SH-SY5Y (cell line): ENCODE data around the gene SPRED3.

Experiments used
- GATA2 ChIP-seq: IDR thresholded peaks from 2 replicates; pipeline ENCODE4 v1.6.1; 2011; ENCODE audit warnings: mild to moderate bottlenecking, low read depth, low read length
- GATA3 ChIP-seq: IDR thresholded peaks from 2 replicates; pipeline ENCODE4 v1.6.1; 2011; ENCODE audit warnings: low read depth, mild to moderate bottlenecking, low read length, moderate library complexity

GRCh38 chr19:38395381-38396114 lies 7.1 kb downstream of the SPRED3 start:
- no peak for TF ChIP-seq GATA2
- TF ChIP-seq GATA3, result no peak
